ENCODE measurements around the gene EDIL3.
"Not testable (repeated sequence)": the region's sequence is repeated elsewhere in the genome, so short reads cannot be mapped to it uniquely, and the experiment has no call there.

DNA sequence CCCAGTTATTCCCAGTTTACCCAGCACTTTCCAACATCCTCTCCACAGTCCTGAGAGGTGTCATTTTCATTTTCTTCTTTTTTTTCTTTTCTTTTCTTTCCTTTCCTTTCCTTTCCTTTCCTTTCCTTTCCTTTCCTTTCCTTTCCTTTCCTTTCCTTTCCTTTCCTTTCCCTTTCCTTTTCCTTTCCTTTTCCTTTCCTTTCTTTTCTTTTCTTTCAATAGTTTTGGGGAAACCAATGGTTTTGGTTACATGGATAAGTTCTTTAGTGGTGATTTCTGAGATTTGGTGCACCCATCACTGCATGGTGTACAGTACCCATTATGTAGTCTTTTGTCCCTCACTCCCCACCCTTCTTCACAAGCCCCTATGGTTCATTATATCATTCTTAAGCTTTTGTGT is 224.0 kb downstream of the EDIL3 start:
- TF ChIP-seq POLR2A, TAF1 (IDR thresholded peaks at IDR 0.05; ENCODE audit: low read depth, low read length): not testable (repeated sequence)

Data from GM12891 (cell line).